Peyer's patch (tissue), 4 donors: ENCODE data around the gene LDHB. TPM values are rescaled to one million over a fixed set of nuclear protein-coding genes. Genes with fewer than 3 reads are reported as not detected.

ENCODE experiments used
- DNase-seq, 3 donors: peaks; one replicate each; pipeline ENCODE4 v3.0.0-alpha.2; 2017 to 2019
- H3K27ac ChIP-seq, 4 donors: fragments of 200-600 bp; sonication (generic); one replicate each; pipeline ENCODE4 v1.5.1; 2016 to 2019
- H3K27me3 ChIP-seq, 2 donors: fragments of 200-600 bp; sonication (generic); one replicate each; pipeline ENCODE4 v1.5.1; 2019
- H3K36me3 ChIP-seq, 3 donors: fragments of 200-600 bp; sonication (generic); one replicate each; pipeline ENCODE4 v1.5.1; 2016 to 2019
- H3K4me1 ChIP-seq, 4 donors: fragments of 200-600 bp; sonication (generic); one replicate each; pipeline ENCODE4 v1.5.1; 2016 to 2019
- H3K4me3 ChIP-seq, 4 donors: fragments of 200-600 bp; sonication (generic); 1 replicate in 3 of 4; 2 replicates in 1 of 4; pipeline ENCODE4 v1.5.1; 2016 to 2019; ENCODE audit warnings: mild to moderate bottlenecking in 1 of 4
- H3K9me3 ChIP-seq, 4 donors: fragments of 200-600 bp; sonication (generic); one replicate each; pipeline ENCODE4 v1.5.1; 2016 to 2019; ENCODE audit warnings: mild to moderate bottlenecking in 1 of 4
- POLR2A ChIP-seq, 2 donors: fragments of 450-650 bp; IDR thresholded peaks; one replicate each; pipeline ENCODE4 v1.5.1; 2017; ENCODE audit warnings: antibody characterized with exemption in 2 of 2, mild to moderate bottlenecking in 2 of 2, moderate library complexity in 2 of 2
- total RNA-seq, 4 donors: library from RNA; depleted of rRNA; stranded (reverse); fragments of >200 nt; gene quantifications; one replicate each; pipeline ENCODE4 v1.1.0, GENCODE V29; 2016
- TF ChIP-seq, protein P1 (sequence below), 6 experiments: fragments of 450-650 bp in 4 of 6; fragments of 200-600 bp in 2 of 6; sonication (generic) in 1 of 6; IDR thresholded peaks; one replicate each; pipeline ENCODE4 v1.5.1; 2017 to 2019; ENCODE audit warnings: antibody characterized with exemption in 6 of 6, mild to moderate bottlenecking in 3 of 6, moderate library complexity in 1 of 6

LDHB gene
- total RNA-seq, 4 donors from 2014 or later = 15.6 to 178 (median 25.1) TPM

GRCh38 chr12:21617030-21617429, 40.6 kb downstream of the LDHB start:
- Histone ChIP-seq H3K36me3 (no peaks in the 10 kb centered on the region), H3K27ac (no peak overlapping the region), H3K9me3 (no peaks in the 10 kb centered on the region), H3K27me3 (no peaks in the 10 kb centered on the region), H3K4me3 (no peak overlapping the region), H3K4me1 (no peaks in the 10 kb centered on the region)
- no peak for DNase-seq
- TF ChIP-seq POLR2A (IDR thresholded peaks at IDR 0.05) = no peak
- TF ChIP-seq, protein P1, sequence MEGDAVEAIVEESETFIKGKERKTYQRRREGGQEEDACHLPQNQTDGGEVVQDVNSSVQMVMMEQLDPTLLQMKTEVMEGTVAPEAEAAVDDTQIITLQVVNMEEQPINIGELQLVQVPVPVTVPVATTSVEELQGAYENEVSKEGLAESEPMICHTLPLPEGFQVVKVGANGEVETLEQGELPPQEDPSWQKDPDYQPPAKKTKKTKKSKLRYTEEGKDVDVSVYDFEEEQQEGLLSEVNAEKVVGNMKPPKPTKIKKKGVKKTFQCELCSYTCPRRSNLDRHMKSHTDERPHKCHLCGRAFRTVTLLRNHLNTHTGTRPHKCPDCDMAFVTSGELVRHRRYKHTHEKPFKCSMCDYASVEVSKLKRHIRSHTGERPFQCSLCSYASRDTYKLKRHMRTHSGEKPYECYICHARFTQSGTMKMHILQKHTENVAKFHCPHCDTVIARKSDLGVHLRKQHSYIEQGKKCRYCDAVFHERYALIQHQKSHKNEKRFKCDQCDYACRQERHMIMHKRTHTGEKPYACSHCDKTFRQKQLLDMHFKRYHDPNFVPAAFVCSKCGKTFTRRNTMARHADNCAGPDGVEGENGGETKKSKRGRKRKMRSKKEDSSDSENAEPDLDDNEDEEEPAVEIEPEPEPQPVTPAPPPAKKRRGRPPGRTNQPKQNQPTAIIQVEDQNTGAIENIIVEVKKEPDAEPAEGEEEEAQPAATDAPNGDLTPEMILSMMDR (IDR thresholded peaks at IDR 0.05) = no peak

DNA sequence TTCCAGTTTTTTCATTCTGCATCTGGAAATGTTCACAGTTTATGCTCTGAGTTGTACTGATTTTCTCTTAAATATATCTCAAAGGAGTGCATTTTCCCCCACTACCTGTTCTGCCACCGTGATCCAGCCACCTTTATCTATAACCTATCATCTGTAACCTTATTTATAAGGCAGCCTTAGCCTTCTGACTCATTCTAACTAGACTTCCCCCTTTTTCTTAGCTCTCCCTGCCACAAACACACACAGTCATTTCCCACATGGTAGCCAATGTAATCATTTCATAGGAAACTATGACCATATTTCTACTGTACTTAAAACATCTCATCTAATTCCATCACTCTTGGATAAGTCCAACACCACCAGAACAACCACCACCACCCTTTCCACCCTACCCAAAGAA, 42.2 kb downstream of the LDHB start:
- TF ChIP-seq, protein P1 (IDR thresholded peaks at IDR 0.05) = no peak
- no peak for TF ChIP-seq POLR2A (IDR thresholded peaks at IDR 0.05)
- no peaks in the 10 kb centered on the region for H3K27me3 ChIP-seq
- H3K4me3 ChIP-seq = no peak overlapping the region

DNA sequence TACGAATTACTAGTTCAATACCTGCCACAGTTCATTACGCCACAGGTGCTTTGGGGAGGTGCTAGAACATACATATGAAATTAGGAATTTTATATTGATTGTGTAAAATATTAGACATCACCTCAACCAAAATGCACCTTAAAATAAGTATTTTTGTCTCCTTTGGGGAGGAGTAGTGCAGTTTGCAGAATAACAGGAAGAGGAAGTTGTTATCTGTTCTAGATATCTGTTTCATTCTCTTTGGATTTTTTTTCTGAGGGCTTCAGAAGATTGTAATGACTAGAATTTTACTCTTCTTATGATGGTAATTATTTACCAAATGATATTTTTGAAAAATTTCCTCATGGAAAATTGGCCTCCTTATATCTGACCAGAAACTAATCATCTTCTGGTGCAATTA, 43.1 kb downstream of the LDHB start:
- TF ChIP-seq, protein P1 (IDR thresholded peaks at IDR 0.05) = no peak
- TF ChIP-seq POLR2A (IDR thresholded peaks at IDR 0.05) = no peak
- no peaks in the 10 kb centered on the region for H3K36me3 ChIP-seq
- no peaks in the 10 kb centered on the region for H3K27me3 ChIP-seq
- no peaks in the 10 kb centered on the region for H3K9me3 ChIP-seq
- no peaks in the 10 kb centered on the region for H3K4me1 ChIP-seq
- peak overlapping the region in 1 of 4 donors; percentile 7 for H3K27ac ChIP-seq
- no peak for DNase-seq
- H3K4me3 ChIP-seq = no peak overlapping the region

More for the DNA sequence above, 42.2 kb downstream of the LDHB start:
- H3K4me1 ChIP-seq = no peaks in the 10 kb centered on the region
- H3K9me3 ChIP-seq = no peaks in the 10 kb centered on the region
- no peak for DNase-seq
- no peaks in the 10 kb centered on the region for H3K36me3 ChIP-seq
- peak overlapping the region in 1 of 4 donors; percentile 7 for H3K27ac ChIP-seq

- no peak for TF ChIP-seq POLR2A (IDR thresholded peaks at IDR 0.05)
- TF ChIP-seq, protein P1 (IDR thresholded peaks at IDR 0.05) = peak in 2 of 6 experiments; percentile 7 to 15
- no peak for DNase-seq
- H3K4me1 ChIP-seq = no peaks in the 10 kb centered on the region
Measured at GRCh38 chr12:21613931-21614330, 43.7 kb downstream of the LDHB start.

GRCh38 chr12:21608196-21608595, 49.4 kb downstream of the LDHB start:
- Histone ChIP-seq H3K4me3 (no peak overlapping the region), H3K27ac (no peak overlapping the region), H3K4me1 (no peaks in the 10 kb centered on the region), H3K36me3 (no peaks in the 10 kb centered on the region), H3K27me3 (no peaks in the 10 kb centered on the region), H3K9me3 (no peaks in the 10 kb centered on the region)
- DNase-seq = no peak
- no peak for TF ChIP-seq POLR2A (IDR thresholded peaks at IDR 0.05)
- TF ChIP-seq, protein P1 (IDR thresholded peaks at IDR 0.05) = no peak

More at GRCh38 chr12:21613931-21614330, 43.7 kb downstream of the LDHB start:
- H3K36me3 ChIP-seq = no peaks in the 10 kb centered on the region
- H3K9me3 ChIP-seq = no peaks in the 10 kb centered on the region
- H3K27me3 ChIP-seq = no peaks in the 10 kb centered on the region
- no peak overlapping the region for H3K27ac ChIP-seq
- no peak overlapping the region for H3K4me3 ChIP-seq

DNA sequence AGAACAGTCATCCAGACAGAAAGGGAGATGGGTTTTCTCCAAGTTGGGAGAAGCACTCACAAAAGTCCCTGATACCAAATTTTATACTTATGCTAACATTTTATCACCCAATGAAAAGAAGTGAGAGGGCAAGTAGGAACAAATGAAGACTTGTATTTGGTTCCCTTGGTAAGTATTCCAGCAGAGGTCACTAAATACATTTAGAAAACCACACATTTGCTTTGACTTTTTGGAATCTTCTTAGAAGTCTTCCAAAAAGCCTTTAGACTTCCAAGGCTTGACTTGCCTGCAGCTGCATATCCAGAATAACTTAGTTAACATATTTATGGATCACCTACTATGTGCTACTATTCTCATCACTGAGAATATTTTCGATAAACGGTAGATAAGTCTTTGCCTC, 49.9 kb downstream of the LDHB start:
- Histone ChIP-seq H3K27ac (no peak overlapping the region), H3K9me3 (no peaks in the 10 kb centered on the region), H3K4me3 (no peak overlapping the region), H3K36me3 (no peaks in the 10 kb centered on the region), H3K27me3 (no peaks in the 10 kb centered on the region), H3K4me1 (no peaks in the 10 kb centered on the region)
- no peak for TF ChIP-seq POLR2A (IDR thresholded peaks at IDR 0.05)
- TF ChIP-seq, protein P1 (IDR thresholded peaks at IDR 0.05) = peak in 3 of 6 experiments; percentile 23 to 31 (median 29)
- DNase-seq = no peak
